ENCODE data around the gene PTGR2. TPM values are rescaled to one million over a fixed set of nuclear protein-coding genes. Genes with fewer than 3 reads are reported as not detected.
"Not testable (repeated sequence)": the region's sequence is repeated elsewhere in the genome, so short reads cannot be mapped to it uniquely, and the experiment has no call there.

PTGR2 gene
- total and polyA plus RNA-seq, 9 donors: 5.7 to 10.9 (median 7.3) TPM

- peak; percentile 37 for DNase-seq
- Histone ChIP-seq H3K36me3 (ENCODE audit: control insufficient read depth, insufficient read depth, low read length) (no peaks in the 10 kb centered on the region), H3K27ac (ENCODE audit: low read length) (no peak overlapping the region), H3K4me3 (ENCODE audit: low read length) (no peak overlapping the region), H3K27me3 (ENCODE audit: control insufficient read depth, insufficient read depth, low read length) (no peaks in the 10 kb centered on the region), H3K9me3 (replicated peaks; ENCODE audit: control insufficient read depth, low read depth, low read length) (no peaks in the 10 kb centered on the region), H3K4me1 (ENCODE audit: control insufficient read depth, insufficient read depth, low read length) (peaks cover 28% of the 10 kb centered on the region)
- 82% methylated on average over 3 of the region's 9 CpGs for WGBS (ENCODE audit: insufficient coverage)
Observed at GRCh38 chr14:73829526-73830431, 21.9 kb upstream of the PTGR2 start.

GRCh38 chr14:73833034-73833433 is 18.6 kb upstream of the PTGR2 start:
- WGBS (ENCODE audit: insufficient coverage): no CpG with 5 or more reads among the region's 1 CpG
- no peaks in the 10 kb centered on the region for H3K27me3 ChIP-seq (ENCODE audit: control insufficient read depth, insufficient read depth, low read length)
- peak; percentile 89 for DNase-seq
- peaks cover 18% of the 10 kb centered on the region for H3K4me1 ChIP-seq (ENCODE audit: control insufficient read depth, insufficient read depth, low read length)
- H3K27ac ChIP-seq (ENCODE audit: low read length): peak overlapping the region; percentile 87
- no peak overlapping the region for H3K4me3 ChIP-seq (ENCODE audit: low read length)
- no peaks in the 10 kb centered on the region for H3K9me3 ChIP-seq (replicated peaks; ENCODE audit: control insufficient read depth, low read depth, low read length)
- H3K36me3 ChIP-seq (ENCODE audit: control insufficient read depth, insufficient read depth, low read length): no peaks in the 10 kb centered on the region

- Histone ChIP-seq H3K9me3 (replicated peaks; ENCODE audit: control insufficient read depth, low read depth, low read length) (no peaks in the 10 kb centered on the region), H3K4me3 (ENCODE audit: low read length) (no peak overlapping the region), H3K27me3 (ENCODE audit: control insufficient read depth, insufficient read depth, low read length) (no peaks in the 10 kb centered on the region), H3K27ac (ENCODE audit: low read length) (peak overlapping the region; percentile 87), H3K36me3 (ENCODE audit: control insufficient read depth, insufficient read depth, low read length) (no peaks in the 10 kb centered on the region), H3K4me1 (ENCODE audit: control insufficient read depth, insufficient read depth, low read length) (peaks cover 18% of the 10 kb centered on the region)
- WGBS (ENCODE audit: insufficient coverage): 15% methylated on average over 3 of the region's 9 CpGs
- DNase-seq: peak; percentile 76
Observed at GRCh38 chr14:73833530-73834260, 17.9 kb upstream of the PTGR2 start.

- 60% methylated on average over 1 of the region's 4 CpGs for whole genome bisulfite sequencing (ENCODE audit: insufficient coverage)
- H3K27ac ChIP-seq (ENCODE audit: low read length): peak overlapping the region; percentile 87
- H3K4me1 ChIP-seq (ENCODE audit: control insufficient read depth, insufficient read depth, low read length): peaks cover 18% of the 10 kb centered on the region
- no peaks in the 10 kb centered on the region for H3K27me3 ChIP-seq (ENCODE audit: control insufficient read depth, insufficient read depth, low read length)
- H3K4me3 ChIP-seq (ENCODE audit: low read length): no peak overlapping the region
- DNase-seq: no peak
- H3K9me3 ChIP-seq (replicated peaks; ENCODE audit: control insufficient read depth, low read depth, low read length): no peaks in the 10 kb centered on the region
- H3K36me3 ChIP-seq (ENCODE audit: control insufficient read depth, insufficient read depth, low read length): no peaks in the 10 kb centered on the region
Observed at GRCh38 chr14:73834261-73834625, 17.4 kb upstream of the PTGR2 start.

GRCh38 chr14:73838293-73839034 is 13.2 kb upstream of the PTGR2 start:
- 83% methylated on average over 3 of the region's 7 CpGs for WGBS (ENCODE audit: insufficient coverage)
- not testable (repeated sequence) for H3K9me3 ChIP-seq (replicated peaks; ENCODE audit: control insufficient read depth, low read depth, low read length); DNase-seq; H3K27me3 ChIP-seq (ENCODE audit: control insufficient read depth, insufficient read depth, low read length); H3K4me3 ChIP-seq (ENCODE audit: low read length); H3K36me3 ChIP-seq (ENCODE audit: control insufficient read depth, insufficient read depth, low read length); H3K27ac ChIP-seq (ENCODE audit: low read length)
- peaks cover 13% of the 10 kb centered on the region for H3K4me1 ChIP-seq (ENCODE audit: control insufficient read depth, insufficient read depth, low read length)

GRCh38 chr14:73842201-73842600 is 9.4 kb upstream of the PTGR2 start:
- Histone ChIP-seq H3K4me1 (ENCODE audit: control insufficient read depth, insufficient read depth, low read length) (no peaks in the 10 kb centered on the region), H3K27ac (ENCODE audit: low read length) (no peak overlapping the region), H3K4me3 (ENCODE audit: low read length) (no peak overlapping the region), H3K36me3 (ENCODE audit: control insufficient read depth, insufficient read depth, low read length) (no peaks in the 10 kb centered on the region), H3K27me3 (ENCODE audit: control insufficient read depth, insufficient read depth, low read length) (no peaks in the 10 kb centered on the region), H3K9me3 (replicated peaks; ENCODE audit: control insufficient read depth, low read depth, low read length) (no peaks in the 10 kb centered on the region)
- no peak for DNase-seq
- WGBS (ENCODE audit: insufficient coverage): no CpG with 5 or more reads among the region's 1 CpG

- Histone ChIP-seq H3K27me3 (ENCODE audit: control insufficient read depth, insufficient read depth, low read length) (no peaks in the 10 kb centered on the region), H3K9me3 (replicated peaks; ENCODE audit: control insufficient read depth, low read depth, low read length) (no peaks in the 10 kb centered on the region), H3K4me1 (ENCODE audit: control insufficient read depth, insufficient read depth, low read length) (no peaks in the 10 kb centered on the region), H3K36me3 (ENCODE audit: control insufficient read depth, insufficient read depth, low read length) (no peaks in the 10 kb centered on the region), H3K27ac (ENCODE audit: low read length) (no peak overlapping the region), H3K4me3 (ENCODE audit: low read length) (no peak overlapping the region)
- DNase-seq: no peak
- no CpG with 5 or more reads among the region's 2 CpGs for WGBS (ENCODE audit: insufficient coverage)
Observed at GRCh38 chr14:73842851-73843250, 8.8 kb upstream of the PTGR2 start.

- Histone ChIP-seq H3K27ac (ENCODE audit: low read length) (no peak overlapping the region), H3K36me3 (ENCODE audit: control insufficient read depth, insufficient read depth, low read length) (no peaks in the 10 kb centered on the region), H3K4me3 (ENCODE audit: low read length) (no peak overlapping the region), H3K27me3 (ENCODE audit: control insufficient read depth, insufficient read depth, low read length) (no peaks in the 10 kb centered on the region), H3K4me1 (ENCODE audit: control insufficient read depth, insufficient read depth, low read length) (no peaks in the 10 kb centered on the region), H3K9me3 (replicated peaks; ENCODE audit: control insufficient read depth, low read depth, low read length) (no peaks in the 10 kb centered on the region)
- no peak for DNase-seq
- WGBS (ENCODE audit: insufficient coverage): no CpG with 5 or more reads among the region's 2 CpGs
Observed at GRCh38 chr14:73843296-73843695, 8.3 kb upstream of the PTGR2 start.

- no peaks in the 10 kb centered on the region for H3K9me3 ChIP-seq (replicated peaks; ENCODE audit: control insufficient read depth, low read depth, low read length)
- no peak for DNase-seq
- no peak overlapping the region for H3K4me3 ChIP-seq (ENCODE audit: low read length)
- WGBS (ENCODE audit: insufficient coverage): 33% methylated on average over 1 of the region's 4 CpGs
- H3K4me1 ChIP-seq (ENCODE audit: control insufficient read depth, insufficient read depth, low read length): peaks cover 5% of the 10 kb centered on the region
- no peaks in the 10 kb centered on the region for H3K36me3 ChIP-seq (ENCODE audit: control insufficient read depth, insufficient read depth, low read length)
- H3K27me3 ChIP-seq (ENCODE audit: control insufficient read depth, insufficient read depth, low read length): no peaks in the 10 kb centered on the region
- H3K27ac ChIP-seq (ENCODE audit: low read length): no peak overlapping the region
Observed at GRCh38 chr14:73846947-73847346, 4.7 kb upstream of the PTGR2 start.

- DNase-seq: peak; percentile 20
- Histone ChIP-seq H3K27ac (ENCODE audit: low read length) (peak overlapping the region; percentile 98), H3K36me3 (ENCODE audit: control insufficient read depth, insufficient read depth, low read length) (no peaks in the 10 kb centered on the region), H3K4me3 (ENCODE audit: low read length) (peak overlapping the region; percentile 71), H3K4me1 (ENCODE audit: control insufficient read depth, insufficient read depth, low read length) (peaks cover 12% of the 10 kb centered on the region), H3K9me3 (replicated peaks; ENCODE audit: control insufficient read depth, low read depth, low read length) (no peaks in the 10 kb centered on the region), H3K27me3 (ENCODE audit: control insufficient read depth, insufficient read depth, low read length) (no peaks in the 10 kb centered on the region)
- 50% methylated on average over 2 of the region's 6 CpGs for WGBS (ENCODE audit: insufficient coverage)
Observed at GRCh38 chr14:73851000-73851399, 631 bp upstream of the PTGR2 start.

All from muscle of leg (tissue), 11 donors.